Thyroid gland (tissue), 4 donors: Measurements from ENCODE around the gene METTL25.

Experiments used
- POLR2A ChIP-seq, 2 donors: fragments of 450-650 bp; IDR thresholded peaks; one replicate each; pipeline ENCODE4 v1.6.1; 2017; ENCODE audit warnings: antibody characterized with exemption in 2 of 2, mild to moderate bottlenecking in 2 of 2, moderate library complexity in 1 of 2
- TF ChIP-seq, protein P1 (sequence below), 6 experiments: fragments of 200-600 bp in 3 of 6; fragments of 450-650 bp in 3 of 6; sonication (generic) in 3 of 6; IDR thresholded peaks; one replicate each; pipeline ENCODE4 v1.5.1; 2016 to 2019; ENCODE audit warnings: antibody characterized with exemption in 6 of 6, mild to moderate bottlenecking in 2 of 6, inconsistent platforms in 1 of 6, moderate library complexity in 1 of 6

DNA sequence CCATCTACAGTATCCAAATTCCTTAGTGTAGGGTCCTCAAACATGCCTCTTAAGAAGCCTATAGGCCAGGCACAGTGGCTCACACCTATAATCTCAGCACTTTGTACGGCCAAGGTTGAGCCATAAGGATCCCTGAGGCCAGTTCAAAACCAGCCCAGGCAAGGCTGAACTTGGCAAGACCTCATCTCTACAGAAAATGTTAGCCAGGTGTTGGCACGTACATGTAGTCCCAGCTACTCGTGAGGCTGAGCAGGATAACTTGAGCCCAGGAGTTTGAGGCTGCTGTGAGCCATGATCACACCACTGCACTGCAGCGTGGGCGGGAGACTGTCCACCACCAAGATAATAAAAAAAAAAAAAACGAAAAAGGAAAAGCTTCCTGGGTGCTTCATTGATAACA is 6.9 kb upstream of the METTL25 start:
- TF ChIP-seq, protein P1, sequence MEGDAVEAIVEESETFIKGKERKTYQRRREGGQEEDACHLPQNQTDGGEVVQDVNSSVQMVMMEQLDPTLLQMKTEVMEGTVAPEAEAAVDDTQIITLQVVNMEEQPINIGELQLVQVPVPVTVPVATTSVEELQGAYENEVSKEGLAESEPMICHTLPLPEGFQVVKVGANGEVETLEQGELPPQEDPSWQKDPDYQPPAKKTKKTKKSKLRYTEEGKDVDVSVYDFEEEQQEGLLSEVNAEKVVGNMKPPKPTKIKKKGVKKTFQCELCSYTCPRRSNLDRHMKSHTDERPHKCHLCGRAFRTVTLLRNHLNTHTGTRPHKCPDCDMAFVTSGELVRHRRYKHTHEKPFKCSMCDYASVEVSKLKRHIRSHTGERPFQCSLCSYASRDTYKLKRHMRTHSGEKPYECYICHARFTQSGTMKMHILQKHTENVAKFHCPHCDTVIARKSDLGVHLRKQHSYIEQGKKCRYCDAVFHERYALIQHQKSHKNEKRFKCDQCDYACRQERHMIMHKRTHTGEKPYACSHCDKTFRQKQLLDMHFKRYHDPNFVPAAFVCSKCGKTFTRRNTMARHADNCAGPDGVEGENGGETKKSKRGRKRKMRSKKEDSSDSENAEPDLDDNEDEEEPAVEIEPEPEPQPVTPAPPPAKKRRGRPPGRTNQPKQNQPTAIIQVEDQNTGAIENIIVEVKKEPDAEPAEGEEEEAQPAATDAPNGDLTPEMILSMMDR (IDR thresholded peaks at IDR 0.05) = no peak
- no peak for TF ChIP-seq POLR2A (IDR thresholded peaks at IDR 0.05)
